Psoas muscle (tissue), 8 donors: Measurements from ENCODE around the gene HLA-DMB. TPM values are rescaled to one million over a fixed set of nuclear protein-coding genes. Genes with fewer than 3 reads are reported as not detected.

Experiments used
- ATAC-seq, 4 donors: fragments of 200-7000 bp; cut with Tn5 transposase; one replicate each; pipeline ENCODE4 v1.9.1; 2020; ENCODE audit warnings: moderate library complexity in 3 of 4, mild to moderate bottlenecking in 2 of 4
- DNase-seq, 2 donors: peaks; one replicate each; pipeline ENCODE4 v3.0.0-alpha.2; 2020
- H3K27ac ChIP-seq: fragments of 200-600 bp; one replicate; pipeline ENCODE4 v1.8.0; 2022
- H3K27me3 ChIP-seq, 3 donors: fragments of 200-600 bp in 1 of 3; one replicate each; pipeline versions ENCODE4 v1.6.1 to v1.8.0; 2013 to 2022; ENCODE audit warnings: low read length in 2 of 3, mild to moderate bottlenecking in 2 of 3, moderate library complexity in 1 of 3; ENCODE audit not compliant: insufficient read depth in 3 of 3
- H3K36me3 ChIP-seq, 2 donors: fragments of 200-600 bp in 1 of 2; one replicate each; pipeline versions ENCODE4 v1.6.1 to v1.8.0; 2013 to 2022; ENCODE audit warnings: low read depth in 1 of 2, mild to moderate bottlenecking in 1 of 2, moderate library complexity in 1 of 2; ENCODE audit not compliant: insufficient read depth in 1 of 2
- H3K4me1 ChIP-seq: fragments of 200-600 bp; one replicate; pipeline ENCODE4 v1.8.0; 2022
- H3K4me3 ChIP-seq: fragments of 200-600 bp; one replicate; pipeline ENCODE4 v1.8.0; 2022; ENCODE audit warnings: mild to moderate bottlenecking
- H3K9me3 ChIP-seq: fragments of 200-600 bp; one replicate; pipeline ENCODE4 v1.8.0; 2022
- CTCF ChIP-seq: fragments of 200-600 bp; IDR thresholded peaks from one replicate; pipeline ENCODE4 v1.8.0; 2022; ENCODE audit warnings: antibody characterized with exemption
- WGBS, 3 donors: extraction: QIAGEN DNeasy Blood & Tissue Kit; methylation state at CpG; one replicate each; pipeline versions ENCODE4 v1.1.6 to v1.1.7; 2013; 5-methylcytosine and 5-hydroxymethylcytosine counted together
- intact Hi-C, 2 donors: fragments of 100-400 bp; cut with DNase I; formaldehyde crosslinking; loops; one replicate each; pipeline versions ENCODE4 v1.11.0 to v1.14.2; 2022
- polyA plus RNA-seq, 3 donors: library from polyadenylated mRNA; stranded (reverse); fragments of 200-250 nt; gene quantifications; one replicate each; pipeline ENCODE4 v1.2.3, GENCODE V29; 2013
- total RNA-seq, 4 donors: library from RNA; stranded (reverse); fragmentation: NEBNext Ultra II Directional in 2 of 4; extraction: Animal tissue kit (Norgen Biotek cat#: 25700) in 2 of 4; gene quantifications; one replicate each; pipeline versions ENCODE4 v1.2.1 to v1.2.4, GENCODE V29; 2021 to 2023
- donor health status: healthy with polysubstance abuse.
- donor health status: DM: no; HTN: no; CAD: no; lungs with moderate emphysema.
- donor health status: Bipolar disorder and iron deficiency.
- donor health status: healthy.
- donor health status: DM: yes; HTN: yes; CAD: no.
- donor health status: DM: no; HTN: no; CAD: no.
- donor health status: DM: no; HTN: no; CAD: no.
- donor health status: DM: yes; HTN: yes; CAD: no.

Gene HLA-DMB
- total and polyA plus RNA-seq, 7 donors: 1.4 to 7.6 (median 2.9) TPM

DNA sequence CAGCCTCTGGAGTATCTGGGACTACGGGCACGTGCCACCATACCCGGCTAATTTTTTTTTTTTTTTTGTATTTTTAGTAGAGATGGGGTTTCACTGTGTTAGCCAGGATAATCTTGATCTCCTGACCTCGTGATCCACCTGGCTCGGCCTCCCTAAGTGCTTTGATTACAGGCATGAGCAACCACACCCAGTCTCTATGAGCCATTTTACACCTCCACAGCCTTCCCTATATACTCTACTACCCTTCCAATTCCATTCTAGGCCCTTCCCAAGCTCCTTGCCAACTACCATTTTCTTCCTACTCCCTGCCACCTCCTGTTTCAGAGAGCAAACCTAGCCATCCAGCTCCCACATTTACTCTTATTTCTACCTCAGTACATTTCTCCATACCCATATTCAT lies 19.7 kb upstream of the HLA-DMB start:
- Histone ChIP-seq H3K27me3 (no peaks in the 10 kb centered on the region), H3K4me3 (no peak overlapping the region), H3K27ac (no peak overlapping the region), H3K4me1 (peaks cover 11% of the 10 kb centered on the region), H3K9me3 (no peaks in the 10 kb centered on the region), H3K36me3 (no peaks in the 10 kb centered on the region)
- intact Hi-C loops: no loop called here
- DNase-seq (no peak), ATAC-seq (no peak)
- no peak for TF ChIP-seq CTCF
- 51 to 92% (median 58%) methylated on average over 4 to 5 of the region's 5 CpGs for WGBS, 3 donors

- no peak overlapping the region for H3K4me3 ChIP-seq
- intact Hi-C loops: no loop called here
- DNase-seq: no peak
- TF ChIP-seq CTCF: no peak
- H3K9me3 ChIP-seq: no peaks in the 10 kb centered on the region
- H3K36me3 ChIP-seq: no peaks in the 10 kb centered on the region
- ATAC-seq: no peak
- no peak overlapping the region for H3K27ac ChIP-seq
- H3K27me3 ChIP-seq: no peaks in the 10 kb centered on the region
- peaks cover 18% of the 10 kb centered on the region for H3K4me1 ChIP-seq
- WGBS, 3 donors: 80 to 90% (median 86%) methylated on average over 2 of the region's 2 CpGs
These were observed 15.3 kb upstream of the HLA-DMB start for GRCh38 chr6:32956176-32956575.

DNA sequence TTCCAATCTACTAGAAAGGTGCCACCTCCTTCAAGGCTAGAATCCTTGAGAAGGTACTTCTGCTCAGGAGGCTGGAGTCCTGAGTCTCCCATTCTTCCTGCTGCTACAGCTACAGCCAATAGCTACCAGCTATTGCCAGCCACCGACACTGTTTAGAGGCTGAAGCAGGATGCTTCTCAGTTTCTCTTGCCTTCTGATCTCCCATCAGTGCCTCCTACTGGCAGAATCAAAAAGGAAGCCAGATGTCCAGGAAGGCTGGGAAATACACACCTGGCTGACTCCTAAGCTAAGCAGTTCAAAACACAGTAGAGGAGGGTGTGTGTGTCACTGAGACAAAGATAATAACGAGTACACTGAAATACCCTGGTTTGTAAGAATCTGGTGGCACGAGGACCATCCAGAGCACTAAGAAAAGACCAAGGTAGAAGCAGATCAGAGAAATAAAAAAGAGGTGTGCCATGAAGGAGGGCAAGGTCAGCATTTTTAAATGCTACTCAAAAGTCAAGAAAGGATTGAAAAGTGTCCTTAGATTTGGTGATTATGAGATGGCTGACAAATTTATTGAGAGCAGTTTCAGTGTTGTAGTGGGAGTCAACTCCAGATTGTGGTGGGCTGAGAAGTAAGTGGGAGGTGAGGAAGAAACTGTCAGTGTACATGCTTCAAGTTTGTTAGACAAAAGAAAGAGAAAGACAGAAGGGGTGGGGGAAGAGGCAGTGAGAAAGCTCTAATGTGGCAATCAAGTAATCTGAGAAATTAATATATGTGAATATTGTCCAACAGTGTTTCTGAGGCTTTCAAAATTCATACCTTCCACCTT lies 14.4 kb upstream of the HLA-DMB start:
- peaks cover 18% of the 10 kb centered on the region for H3K4me1 ChIP-seq
- DNase-seq: no peak
- H3K27me3 ChIP-seq: no peaks in the 10 kb centered on the region
- intact Hi-C loops: loop anchor here in 1 of 2 donors (5.0 kb wide), 1 partner anchor 68 kb away; no protein-coding TSS in a partner anchor
- H3K27ac ChIP-seq: no peak overlapping the region
- H3K4me3 ChIP-seq: no peak overlapping the region
- no peaks in the 10 kb centered on the region for H3K36me3 ChIP-seq
- no peaks in the 10 kb centered on the region for H3K9me3 ChIP-seq
- 33 to 35% (median 34%) methylated on average over 3 of the region's 3 CpGs for WGBS, 3 donors
- no peak for ATAC-seq
- peak; percentile 5 for TF ChIP-seq CTCF

GRCh38 chr6:32954267-32954666 lies 13.4 kb upstream of the HLA-DMB start:
- 89 to 94% (median 94%) methylated on average over 4 of the region's 4 CpGs for WGBS, 3 donors

More at GRCh38 chr6:32954267-32954666, 13.4 kb upstream of the HLA-DMB start:
- H3K36me3 ChIP-seq: no peaks in the 10 kb centered on the region
- DNase-seq (no peak), ATAC-seq (no peak)
- H3K27me3 ChIP-seq: no peaks in the 10 kb centered on the region
- intact Hi-C loops: loop anchor here in 1 of 2 donors (5.0 kb wide), 1 partner anchor 67 kb away; no protein-coding TSS in a partner anchor
- no peak overlapping the region for H3K4me3 ChIP-seq
- no peak for TF ChIP-seq CTCF
- no peaks in the 10 kb centered on the region for H3K9me3 ChIP-seq
- H3K27ac ChIP-seq: no peak overlapping the region
- H3K4me1 ChIP-seq: peaks cover 18% of the 10 kb centered on the region
